Activated T-cell treated with anti-CD3 and anti-CD28 coated beads, Interleukin-2, amount 50 U/mL, for 4 hours (primary cell): ENCODE data around the gene CTDP1. TPM values are rescaled to one million over a fixed set of nuclear protein-coding genes. Genes with fewer than 3 reads are reported as not detected.

Source experiments
- ATAC-seq, 2 donors: fragments of 200-7000 bp; cut with Tn5 transposase; one replicate each; pipeline ENCODE4 v1.10.0; 2021
- DNase-seq: peaks from one replicate; pipeline ENCODE4 v3.0.0-alpha.2; 2020
- H3K27me3 Mint-ChIP-seq: one replicate; pipeline ENCODE4 v1.8.0; 2021; ENCODE audit warnings: low read depth, mixed read lengths
- H3K36me3 Mint-ChIP-seq: one replicate; pipeline ENCODE4 v1.8.0; 2022; ENCODE audit warnings: mixed read lengths; ENCODE audit not compliant: insufficient read depth
- H3K4me1 Mint-ChIP-seq: one replicate; pipeline ENCODE4 v1.8.0; 2021; ENCODE audit warnings: low read depth, mixed read lengths
- H3K4me3 Mint-ChIP-seq: one replicate; pipeline ENCODE4 v1.8.0; 2021; ENCODE audit warnings: mild to moderate bottlenecking, moderate library complexity, mixed read lengths
- H3K9me3 Mint-ChIP-seq: one replicate; pipeline ENCODE4 v1.8.0; 2021; ENCODE audit warnings: mixed read lengths
- total RNA-seq, 3 donors: library from RNA; stranded (reverse); gene quantifications; one replicate each; pipeline ENCODE4 v1.2.1, GENCODE V29; 2021

Gene CTDP1
- total RNA-seq, 3 donors from 2014 or later: 38.6 to 46.2 (median 44.6) TPM

DNA sequence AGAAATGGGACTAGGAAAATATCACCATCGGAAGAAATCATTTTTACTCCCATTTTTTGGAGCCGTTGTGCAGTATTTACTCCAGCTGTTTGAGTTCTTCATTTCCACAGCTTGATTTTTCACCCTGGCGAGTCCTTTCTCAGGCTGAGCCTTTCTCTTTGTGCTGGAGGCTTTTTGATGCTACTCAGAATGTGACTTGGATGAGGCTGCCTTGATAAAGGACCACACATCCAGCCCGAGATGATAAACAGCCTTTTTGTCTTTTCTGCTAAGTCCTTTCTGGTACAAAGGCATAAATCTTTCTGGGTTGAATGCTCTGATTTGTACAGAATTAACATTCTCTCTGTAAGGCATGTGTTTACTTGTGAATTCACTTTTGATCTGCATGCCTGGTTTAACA, 17.6 kb upstream of the CTDP1 start:
- Mint-ChIP-seq H3K27me3 (peaks cover 17% of the 10 kb centered on the region), H3K4me3 (no peak overlapping the region), H3K9me3 (no peaks in the 10 kb centered on the region), H3K36me3 (no peaks in the 10 kb centered on the region), H3K4me1 (no peaks in the 10 kb centered on the region)
- ATAC-seq (no peak), DNase-seq (no peak)

DNA sequence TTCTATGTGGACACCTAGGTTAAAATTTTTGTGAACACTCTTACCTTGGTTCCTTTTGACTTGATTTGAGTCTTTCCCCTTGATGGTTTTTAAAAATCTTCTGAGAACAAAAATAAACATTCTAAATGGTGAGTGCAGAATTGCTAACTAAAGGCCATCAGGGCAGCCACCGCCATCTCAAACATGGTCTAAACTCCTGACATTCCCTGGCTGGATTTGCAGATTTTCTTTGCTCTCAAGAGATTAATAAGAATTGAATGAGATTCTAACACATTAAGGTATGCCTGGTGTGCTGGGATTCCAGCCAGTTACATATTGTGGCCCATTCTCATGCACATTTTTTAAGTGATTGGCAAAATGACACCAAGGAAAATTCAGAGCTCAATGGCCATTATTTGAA, 17.2 kb upstream of the CTDP1 start:
- peaks cover 17% of the 10 kb centered on the region for H3K27me3 Mint-ChIP-seq
- no peaks in the 10 kb centered on the region for H3K4me1 Mint-ChIP-seq
- DNase-seq: no peak
- H3K4me3 Mint-ChIP-seq: no peak overlapping the region
- H3K9me3 Mint-ChIP-seq: no peaks in the 10 kb centered on the region
- H3K36me3 Mint-ChIP-seq: no peaks in the 10 kb centered on the region
- ATAC-seq: no peak

DNA sequence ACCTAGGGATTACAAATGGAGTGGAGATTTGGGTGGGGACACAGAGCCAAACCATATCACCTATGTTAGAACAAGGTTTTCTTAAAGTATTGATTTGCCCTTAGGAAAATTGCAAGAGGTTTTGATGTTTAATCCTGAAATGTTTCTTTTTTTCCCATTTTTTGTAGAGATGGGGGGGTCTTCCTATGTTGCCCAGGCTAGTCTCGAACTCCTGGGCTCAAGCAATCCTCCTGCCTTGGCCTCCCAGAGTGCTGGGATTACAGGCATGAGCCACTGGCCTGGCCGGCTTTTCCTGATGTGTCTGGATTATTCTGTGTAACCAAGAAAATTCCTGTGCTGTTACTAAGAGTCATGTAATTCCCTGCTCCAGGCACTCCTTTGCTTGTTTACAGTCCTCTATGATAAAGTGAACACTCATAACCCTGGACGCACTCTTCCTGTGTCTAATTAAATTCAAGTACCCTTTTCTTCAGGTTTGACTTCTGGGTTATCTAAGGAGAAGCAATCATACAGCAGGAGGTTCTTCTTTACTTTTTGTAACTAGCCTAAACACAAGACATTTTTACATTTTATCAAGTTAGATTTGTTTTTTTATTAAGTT, 15.0 kb upstream of the CTDP1 start:
- Mint-ChIP-seq H3K27me3 (peaks cover 14% of the 10 kb centered on the region), H3K4me3 (no peak overlapping the region), H3K9me3 (no peaks in the 10 kb centered on the region), H3K4me1 (no peaks in the 10 kb centered on the region), H3K36me3 (no peaks in the 10 kb centered on the region)
- DNase-seq (no peak), ATAC-seq (no peak)

DNA sequence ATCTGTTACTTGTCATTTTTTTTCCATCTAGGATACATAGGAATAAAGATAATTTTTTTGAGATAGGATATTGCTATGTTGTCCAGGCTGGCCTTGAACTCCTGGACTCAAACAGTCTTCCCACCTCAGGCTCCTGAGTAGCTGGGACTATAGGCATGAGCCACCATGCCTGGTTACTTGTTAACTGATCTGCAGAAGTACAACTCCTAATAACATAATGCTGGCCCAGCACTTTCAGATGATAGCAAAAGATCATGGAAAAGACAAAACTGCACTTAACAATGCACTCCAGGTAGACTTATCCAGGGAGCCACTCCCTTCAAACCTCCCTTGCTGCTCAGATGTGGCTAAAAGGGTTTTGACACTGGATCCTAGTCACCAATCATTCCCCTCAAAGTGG, 11.4 kb upstream of the CTDP1 start:
- H3K4me3 Mint-ChIP-seq: no peak overlapping the region
- H3K9me3 Mint-ChIP-seq: no peaks in the 10 kb centered on the region

DNA sequence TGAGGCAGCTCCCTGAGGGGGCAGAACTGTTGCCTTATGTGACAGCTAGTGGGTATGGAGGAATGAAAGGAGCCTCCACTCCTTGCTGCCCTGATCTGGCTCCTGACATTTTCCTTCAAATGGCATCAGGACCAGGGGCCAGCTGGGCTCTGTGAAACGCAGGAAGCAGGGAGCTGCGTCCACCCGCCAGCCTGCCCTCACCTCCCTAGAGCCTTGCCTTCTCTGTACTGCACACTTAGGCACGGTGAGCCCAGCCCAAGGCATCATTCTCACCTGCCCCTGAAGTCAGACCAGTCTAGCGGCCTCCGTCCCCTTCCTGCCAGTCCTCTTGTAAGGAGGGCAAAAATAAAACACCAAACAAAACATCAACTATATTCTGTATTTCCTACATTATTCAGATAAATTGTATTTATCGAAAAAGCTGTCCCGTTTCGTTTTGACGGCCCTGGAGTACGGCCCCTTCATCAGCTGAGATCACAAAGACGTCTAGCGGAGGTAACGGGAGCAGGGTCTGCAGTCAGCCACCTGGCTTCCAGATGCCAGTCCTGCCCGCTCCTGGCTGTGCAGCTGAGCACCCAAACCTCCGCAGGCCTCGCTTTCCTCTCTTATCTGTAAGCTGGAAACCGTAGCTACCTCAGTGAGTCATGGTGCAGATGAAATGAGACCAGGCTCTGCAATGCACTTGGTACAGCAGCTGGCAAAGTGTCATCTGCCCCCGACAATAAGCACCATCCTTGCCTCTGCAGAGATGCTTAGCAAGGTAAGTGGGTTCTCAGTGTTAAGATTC, 6.9 kb upstream of the CTDP1 start:
- H3K4me3 Mint-ChIP-seq: no peak overlapping the region
- DNase-seq: no peak
- peaks cover 2% of the 10 kb centered on the region for H3K4me1 Mint-ChIP-seq
- peaks cover 6% of the 10 kb centered on the region for H3K36me3 Mint-ChIP-seq
- no peak for ATAC-seq
- no peaks in the 10 kb centered on the region for H3K9me3 Mint-ChIP-seq
- H3K27me3 Mint-ChIP-seq: no peaks in the 10 kb centered on the region

More for the DNA sequence above, 11.4 kb upstream of the CTDP1 start:
- H3K27me3 Mint-ChIP-seq: peaks cover 4% of the 10 kb centered on the region
- H3K36me3 Mint-ChIP-seq: peaks cover 3% of the 10 kb centered on the region
- H3K4me1 Mint-ChIP-seq: no peaks in the 10 kb centered on the region
- no peak for ATAC-seq
- no peak for DNase-seq

DNA sequence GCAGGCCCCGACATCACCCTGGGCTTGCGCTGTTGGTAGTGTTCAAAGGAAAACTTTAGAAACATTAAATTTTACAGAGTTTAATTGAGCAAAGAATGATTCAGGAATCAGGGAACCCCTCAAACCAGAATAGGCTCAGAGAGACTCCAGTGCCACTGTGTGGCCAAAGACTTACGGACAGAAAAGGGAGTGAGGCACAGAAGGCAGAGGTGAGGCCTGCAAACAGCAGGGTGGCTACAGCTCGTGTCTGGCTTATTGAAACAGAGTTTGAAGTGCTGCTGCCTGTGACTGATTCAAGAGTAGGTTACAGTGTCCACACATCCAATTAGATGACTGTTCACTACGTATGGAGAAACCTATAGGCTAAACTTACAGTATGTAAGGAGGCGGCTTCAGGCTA, 2.4 kb upstream of the CTDP1 start:
- DNase-seq (no peak), ATAC-seq (no peak)
- Mint-ChIP-seq H3K27me3 (no peaks in the 10 kb centered on the region), H3K9me3 (no peaks in the 10 kb centered on the region), H3K4me3 (no peak overlapping the region), H3K4me1 (peaks cover 32% of the 10 kb centered on the region), H3K36me3 (peaks cover 3% of the 10 kb centered on the region)

DNA sequence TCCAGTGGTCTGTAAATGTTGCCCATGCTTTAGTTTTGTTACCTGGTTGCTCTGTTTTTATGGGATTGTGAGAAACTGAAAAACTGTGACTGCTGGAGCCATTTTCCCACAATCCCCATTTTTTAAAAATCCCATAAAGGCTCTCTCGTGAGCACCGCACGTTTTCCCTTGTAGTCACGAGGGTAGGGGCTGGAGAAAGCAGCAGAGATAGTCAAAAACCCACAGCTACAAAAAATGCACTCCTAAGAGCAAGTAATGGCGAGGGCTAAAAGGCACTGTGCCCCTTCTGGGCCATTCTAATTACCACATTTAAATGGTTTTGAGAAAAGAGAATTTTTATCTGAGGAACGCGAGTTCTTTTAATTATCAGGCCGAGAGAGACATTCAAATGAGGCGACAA, 1.8 kb upstream of the CTDP1 start:
- peaks cover 6% of the 10 kb centered on the region for H3K36me3 Mint-ChIP-seq
- ATAC-seq: no peak
- peaks cover 38% of the 10 kb centered on the region for H3K4me1 Mint-ChIP-seq
- no peaks in the 10 kb centered on the region for H3K27me3 Mint-ChIP-seq
- H3K9me3 Mint-ChIP-seq: no peaks in the 10 kb centered on the region
- DNase-seq: no peak
- peak overlapping the region; percentile 92 for H3K4me3 Mint-ChIP-seq

DNA sequence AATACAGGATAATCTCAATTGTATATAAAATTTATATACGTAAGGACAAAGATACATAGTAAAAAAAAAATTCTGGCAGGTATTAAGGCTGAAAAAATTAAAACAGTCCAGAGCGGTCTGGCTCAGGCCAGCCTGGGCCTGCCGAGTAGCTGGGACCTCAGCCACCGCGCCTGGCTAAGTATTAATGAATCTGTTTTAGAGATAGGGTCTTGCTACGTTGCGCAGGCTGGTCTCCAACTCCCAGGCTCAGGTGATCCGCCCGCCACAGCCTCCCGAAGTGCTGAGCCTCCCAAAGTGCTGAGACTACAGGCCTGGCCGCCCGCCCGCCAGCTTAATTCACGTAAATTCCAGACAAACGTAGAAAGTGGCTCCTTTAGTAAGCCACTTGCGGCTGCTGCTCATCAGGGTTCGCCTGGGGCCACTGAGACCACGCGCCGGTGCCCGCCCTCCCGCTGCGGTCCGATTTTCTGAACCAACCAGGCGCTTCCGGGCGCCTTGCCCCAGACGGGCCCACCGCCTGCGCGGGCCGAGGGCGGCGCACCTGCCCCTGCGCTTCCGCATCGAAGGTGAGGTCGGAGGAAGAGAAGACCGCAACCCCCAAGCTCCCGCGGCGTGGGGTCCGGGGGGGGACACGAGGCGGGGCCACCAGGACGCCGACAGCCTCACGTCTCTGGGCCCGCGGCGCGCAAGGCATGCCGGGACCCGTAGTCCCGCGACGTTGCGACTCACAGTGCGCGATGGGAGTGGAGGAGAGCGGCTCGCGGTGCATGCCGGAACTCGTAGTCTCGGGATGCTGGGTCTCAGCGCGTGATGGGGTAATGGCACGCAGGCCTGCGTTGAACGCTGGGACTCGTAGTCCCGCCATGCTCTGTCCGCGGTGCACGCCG, 695 bp upstream of the CTDP1 start:
- peak; percentile 91 to 92 for ATAC-seq
- Mint-ChIP-seq H3K36me3 (peaks cover 9% of the 10 kb centered on the region), H3K9me3 (no peaks in the 10 kb centered on the region), H3K27me3 (no peaks in the 10 kb centered on the region), H3K4me3 (peak overlapping the region; percentile 92), H3K4me1 (peaks cover 49% of the 10 kb centered on the region)
- peak; percentile 96 for DNase-seq

DNA sequence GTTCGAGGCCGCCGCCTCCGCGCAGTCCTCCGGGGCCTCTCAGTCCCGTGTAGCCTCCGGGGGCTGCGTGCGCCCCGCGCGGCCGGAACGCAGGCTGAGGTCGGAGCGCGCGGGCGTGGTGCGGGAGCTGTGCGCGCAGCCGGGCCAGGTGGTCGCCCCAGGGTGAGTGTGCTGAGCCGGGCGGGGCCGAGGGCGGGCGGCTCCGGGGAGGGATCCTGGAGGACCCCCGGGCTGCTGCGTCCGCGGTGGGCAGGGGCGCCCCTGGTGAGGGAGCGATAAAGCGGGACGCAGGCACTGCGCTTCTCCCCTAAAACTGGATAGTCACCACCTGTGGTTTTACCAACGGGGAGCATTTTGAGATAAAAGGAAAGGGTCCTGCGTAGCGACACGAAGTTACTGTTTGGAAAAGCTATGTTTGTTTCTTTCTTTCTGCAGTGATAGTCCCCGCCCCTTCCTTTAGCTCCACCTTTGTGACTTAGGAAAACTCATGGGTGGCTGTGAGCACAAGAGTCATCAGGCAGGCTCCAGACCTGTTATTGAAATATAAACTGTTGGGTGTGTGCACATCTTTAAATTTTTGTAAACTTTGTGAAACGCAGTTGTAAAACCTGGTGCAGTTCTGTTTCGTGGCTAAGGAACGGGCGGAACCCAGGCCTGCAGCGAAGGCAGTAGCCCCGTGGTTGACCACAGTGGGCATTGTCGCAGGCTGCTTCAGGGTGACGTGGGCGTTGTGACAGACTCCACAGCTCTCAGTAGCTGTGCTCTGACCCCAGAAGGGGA, 687 bp downstream of the CTDP1 start:
- DNase-seq (peak; percentile 32), ATAC-seq (peak; percentile 2 to 6)
- H3K4me1 Mint-ChIP-seq: peaks cover 62% of the 10 kb centered on the region
- no peaks in the 10 kb centered on the region for H3K9me3 Mint-ChIP-seq
- peak overlapping the region; percentile 90 for H3K4me3 Mint-ChIP-seq
- H3K36me3 Mint-ChIP-seq: peaks cover 10% of the 10 kb centered on the region
- no peaks in the 10 kb centered on the region for H3K27me3 Mint-ChIP-seq

DNA sequence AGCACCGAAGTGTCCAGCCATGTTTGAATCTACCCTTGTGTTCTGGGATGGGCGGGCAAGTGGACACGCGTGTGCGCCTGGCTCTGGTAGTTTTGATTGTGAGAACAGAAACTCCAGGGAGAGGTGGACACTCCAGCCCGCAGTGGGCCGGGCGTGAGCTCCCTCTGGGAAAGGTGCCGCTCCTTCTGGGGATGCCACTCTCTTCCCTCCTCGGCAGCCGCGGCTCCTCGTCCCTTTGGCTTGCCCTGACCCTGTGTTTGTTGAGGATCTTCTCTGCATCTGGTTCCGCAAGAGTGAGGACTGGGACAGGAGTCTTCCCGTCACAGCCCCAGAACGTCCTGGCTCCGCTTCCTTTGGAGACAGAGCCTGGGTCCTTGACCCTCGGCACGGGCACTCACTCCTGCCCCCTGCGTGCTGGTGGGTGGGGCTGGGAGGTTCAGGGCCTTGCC, 1.3 kb downstream of the CTDP1 start:
- DNase-seq: no peak
- Mint-ChIP-seq H3K27me3 (no peaks in the 10 kb centered on the region), H3K4me3 (peak overlapping the region; percentile 90), H3K36me3 (peaks cover 10% of the 10 kb centered on the region), H3K9me3 (no peaks in the 10 kb centered on the region), H3K4me1 (peaks cover 66% of the 10 kb centered on the region)
- ATAC-seq: no peak

DNA sequence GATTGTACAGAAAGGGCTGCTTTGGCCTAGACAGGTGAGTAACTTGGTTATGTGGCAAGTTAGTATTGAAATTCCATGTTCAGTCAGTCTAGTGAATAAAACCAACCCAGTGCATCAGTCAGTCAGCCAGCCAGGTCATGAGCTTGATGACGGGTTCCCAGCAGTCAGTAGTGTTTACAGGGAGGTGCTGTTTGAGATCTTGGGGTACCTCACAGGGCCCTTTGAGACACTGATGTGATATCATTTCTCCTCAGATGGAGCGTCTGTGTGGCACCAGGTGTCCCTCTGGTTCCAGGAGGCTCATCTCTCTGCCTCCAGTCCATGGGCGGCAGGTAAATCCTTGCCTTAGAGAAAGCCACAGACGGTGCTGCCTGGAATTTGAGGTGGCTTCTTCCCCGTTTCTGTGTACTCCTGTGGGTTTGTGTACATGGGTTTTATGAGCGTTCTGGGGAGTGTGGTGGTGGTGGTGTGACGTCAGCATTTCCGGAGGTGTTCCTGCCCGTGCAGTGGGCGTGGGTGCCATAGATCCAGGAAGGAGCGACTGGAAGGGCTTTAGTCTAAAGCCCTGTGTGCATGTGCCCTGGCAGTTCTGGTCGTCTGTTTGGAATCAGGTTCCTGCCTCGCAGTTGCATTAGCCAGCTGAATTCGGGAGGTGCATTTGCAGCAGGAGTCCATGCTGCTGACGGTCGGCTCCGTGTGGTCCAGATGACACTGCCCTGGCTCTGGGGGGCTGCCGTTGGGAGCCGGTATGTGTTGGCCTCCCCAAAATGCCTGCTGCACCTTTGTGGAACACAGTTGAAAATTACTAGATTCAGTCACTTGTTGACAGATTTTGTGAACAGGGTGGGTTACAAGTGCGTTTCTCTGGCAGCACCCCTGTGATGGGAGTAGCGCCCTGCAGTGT, 2.1 kb downstream of the CTDP1 start:
- Mint-ChIP-seq H3K36me3 (peaks cover 12% of the 10 kb centered on the region), H3K4me3 (peak overlapping the region; percentile 90), H3K9me3 (no peaks in the 10 kb centered on the region), H3K4me1 (peaks cover 73% of the 10 kb centered on the region), H3K27me3 (no peaks in the 10 kb centered on the region)
- ATAC-seq (no peak), DNase-seq (peak; percentile 42)

DNA sequence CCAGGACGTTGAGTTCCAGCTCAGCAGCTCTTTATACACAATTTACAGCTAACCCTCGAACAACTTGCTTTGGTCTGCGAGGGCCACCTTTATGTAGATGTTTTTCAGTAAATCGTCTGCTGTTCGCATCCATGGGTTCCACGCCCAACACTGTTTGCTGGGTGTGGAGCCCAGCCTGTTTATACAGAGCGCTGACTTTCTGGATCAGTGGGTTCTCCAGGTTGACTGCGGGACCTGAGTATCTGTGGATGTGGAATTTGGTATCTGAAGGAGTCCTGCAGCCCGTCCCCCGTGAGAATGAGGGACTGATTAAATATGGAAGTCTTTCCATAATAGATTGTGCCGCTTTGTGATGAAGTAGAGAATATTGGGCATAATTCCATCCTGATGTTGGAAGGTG, 2.9 kb downstream of the CTDP1 start:
- DNase-seq: no peak
- Mint-ChIP-seq H3K4me3 (peak overlapping the region; percentile 90), H3K4me1 (peaks cover 71% of the 10 kb centered on the region), H3K9me3 (no peaks in the 10 kb centered on the region), H3K27me3 (no peaks in the 10 kb centered on the region), H3K36me3 (peaks cover 10% of the 10 kb centered on the region)
- ATAC-seq: no peak
